Measurements from ENCODE around the gene HELZ.

GRCh38 chr17:67032985-67033384 lies 212.0 kb downstream of the HELZ start:
- TF ChIP-seq CTCF (IDR thresholded peaks at IDR 0.05) (no peak), POLR2A (IDR thresholded peaks at IDR 0.05) (no peak), POLR2AphosphoS5 (IDR thresholded peaks at IDR 0.05) (no peak)
